ENCODE data around the gene SLIT3. TPM values are rescaled to one million over a fixed set of nuclear protein-coding genes. Genes with fewer than 3 reads are reported as not detected.

SLIT3 gene
- total RNA-seq, 1 donor from 2014 or later = 0.22 TPM

- Mint-ChIP-seq H3K4me1 (no peaks in the 10 kb centered on the region), H3K4me3 (no peak overlapping the region), H3K9me3 (peaks cover 2% of the 10 kb centered on the region), H3K27me3 (ENCODE audit: insufficient read depth, low read depth) (peaks cover 5% of the 10 kb centered on the region), H3K27ac (no peak overlapping the region), H3K36me3 (peaks cover 1% of the 10 kb centered on the region)
- no peaks in the 10 kb centered on the region for H4K20me1 ChIP-seq (ENCODE audit: low read depth)
- no peak overlapping the region for H3K9ac ChIP-seq
- H3K36me3 ChIP-seq = no peaks in the 10 kb centered on the region
- no peak for DNase-seq (ENCODE audit: low spot score)
- no peaks in the 10 kb centered on the region for H3K79me2 ChIP-seq (ENCODE audit: low read depth)
- peaks cover 23% of the 10 kb centered on the region for H3K27me3 ChIP-seq
- H3K9me3 ChIP-seq (ENCODE audit: low read depth) = no peaks in the 10 kb centered on the region
- H3K4me2 ChIP-seq = no peak overlapping the region
- H3K4me1 ChIP-seq = no peaks in the 10 kb centered on the region
- TF ChIP-seq CTCF (IDR thresholded peaks at IDR 0.05) (no peak), EZH2 (IDR thresholded peaks at IDR 0.05) (no peak), EZH2phosphoT487 (IDR thresholded peaks at IDR 0.05) (no peak)
- no peaks in the 10 kb centered on the region for H3F3A ChIP-seq (ENCODE audit: low read depth)
- H3K27ac ChIP-seq = no peak overlapping the region
- H3K4me3 ChIP-seq = no peak overlapping the region
- no peak overlapping the region for H2AFZ ChIP-seq (replicated peaks)
These were observed 606.6 kb downstream of the SLIT3 start for GRCh38 chr5:168694289-168694688.

DNA sequence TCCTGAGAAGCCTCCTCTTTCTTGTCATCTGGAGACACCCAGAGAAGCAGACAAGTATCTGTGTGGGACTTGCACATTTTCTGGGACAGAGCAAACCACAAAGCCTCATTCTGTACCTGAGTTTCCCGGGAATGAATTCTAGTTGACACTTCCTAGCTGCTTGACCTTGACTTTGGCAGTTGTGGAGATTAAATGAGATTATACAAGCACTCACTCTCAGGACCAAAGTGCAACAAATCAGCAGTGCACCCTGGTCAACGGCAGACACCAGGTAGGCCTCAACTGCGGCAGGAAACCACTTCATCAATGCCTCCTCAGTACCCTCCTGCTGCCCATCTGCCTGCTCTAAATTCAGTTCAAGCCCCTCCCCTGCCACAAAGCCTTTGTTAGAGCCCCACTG is 607.1 kb downstream of the SLIT3 start:
- Histone ChIP-seq H3K27me3 (peaks cover 23% of the 10 kb centered on the region), H3K9ac (no peak overlapping the region), H3K36me3 (no peaks in the 10 kb centered on the region), H3K27ac (no peak overlapping the region), H3F3A (ENCODE audit: low read depth) (no peaks in the 10 kb centered on the region), H4K20me1 (ENCODE audit: low read depth) (no peaks in the 10 kb centered on the region), H3K9me3 (ENCODE audit: low read depth) (no peaks in the 10 kb centered on the region), H3K79me2 (ENCODE audit: low read depth) (no peaks in the 10 kb centered on the region), H3K4me1 (no peaks in the 10 kb centered on the region), H3K4me3 (no peak overlapping the region), H2AFZ (replicated peaks) (no peak overlapping the region), H3K4me2 (no peak overlapping the region)
- Mint-ChIP-seq H3K27me3 (ENCODE audit: insufficient read depth, low read depth) (peaks cover 5% of the 10 kb centered on the region), H3K27ac (no peak overlapping the region), H3K9me3 (peaks cover 2% of the 10 kb centered on the region), H3K4me1 (no peaks in the 10 kb centered on the region), H3K4me3 (no peak overlapping the region), H3K36me3 (peaks cover 1% of the 10 kb centered on the region)
- no peak for DNase-seq (ENCODE audit: low spot score)
- TF ChIP-seq EZH2 (IDR thresholded peaks at IDR 0.05) (no peak), EZH2phosphoT487 (IDR thresholded peaks at IDR 0.05) (no peak), CTCF (IDR thresholded peaks at IDR 0.05) (no peak)

- H3K9ac ChIP-seq = no peak overlapping the region
- no peaks in the 10 kb centered on the region for H4K20me1 ChIP-seq (ENCODE audit: low read depth)
- Mint-ChIP-seq H3K4me1 (no peaks in the 10 kb centered on the region), H3K9me3 (peaks cover 2% of the 10 kb centered on the region), H3K27ac (no peak overlapping the region), H3K36me3 (peaks cover 1% of the 10 kb centered on the region), H3K4me3 (no peak overlapping the region), H3K27me3 (ENCODE audit: insufficient read depth, low read depth) (peaks cover 5% of the 10 kb centered on the region)
- H3F3A ChIP-seq (ENCODE audit: low read depth) = no peaks in the 10 kb centered on the region
- no peak overlapping the region for H2AFZ ChIP-seq (replicated peaks)
- TF ChIP-seq CTCF (IDR thresholded peaks at IDR 0.05) = no peak
- no peak for DNase-seq (ENCODE audit: low spot score)
- peaks cover 23% of the 10 kb centered on the region for H3K27me3 ChIP-seq
- no peak overlapping the region for H3K4me3 ChIP-seq
- no peak overlapping the region for H3K4me2 ChIP-seq
- H3K27ac ChIP-seq = no peak overlapping the region
- no peaks in the 10 kb centered on the region for H3K4me1 ChIP-seq
- H3K36me3 ChIP-seq = no peaks in the 10 kb centered on the region
- H3K9me3 ChIP-seq (ENCODE audit: low read depth) = no peaks in the 10 kb centered on the region
- H3K79me2 ChIP-seq (ENCODE audit: low read depth) = no peaks in the 10 kb centered on the region
These were observed 607.6 kb downstream of the SLIT3 start for GRCh38 chr5:168693297-168693696.

DNA sequence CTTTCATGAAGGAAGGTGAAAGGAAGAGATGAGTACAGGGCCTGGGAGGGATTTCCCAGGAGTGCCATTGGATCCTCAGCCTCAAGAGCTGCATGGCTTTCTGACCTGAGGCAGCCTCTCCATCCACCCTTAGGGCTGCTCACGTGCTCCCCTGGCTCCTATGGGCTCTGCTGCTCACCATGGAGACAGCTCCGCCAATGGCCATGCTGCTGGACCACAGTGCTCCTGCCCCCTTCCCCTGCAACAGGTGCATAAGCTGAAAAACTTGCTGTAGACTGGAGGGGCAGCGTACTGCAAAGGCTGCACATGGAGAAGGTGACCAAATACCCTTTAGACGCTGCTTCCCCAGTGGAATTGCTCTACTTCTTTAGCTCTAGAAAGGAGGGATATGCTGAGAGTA is 609.0 kb downstream of the SLIT3 start:
- Histone ChIP-seq H3K4me1 (no peaks in the 10 kb centered on the region), H3K27ac (no peak overlapping the region), H3K4me3 (no peak overlapping the region), H3K27me3 (peaks cover 23% of the 10 kb centered on the region), H3F3A (ENCODE audit: low read depth) (no peaks in the 10 kb centered on the region), H3K9ac (no peak overlapping the region), H4K20me1 (ENCODE audit: low read depth) (no peaks in the 10 kb centered on the region), H2AFZ (replicated peaks) (no peak overlapping the region), H3K4me2 (no peak overlapping the region), H3K9me3 (ENCODE audit: low read depth) (no peaks in the 10 kb centered on the region), H3K79me2 (ENCODE audit: low read depth) (no peaks in the 10 kb centered on the region), H3K36me3 (no peaks in the 10 kb centered on the region)
- no peak overlapping the region for H3K27ac Mint-ChIP-seq
- no peaks in the 10 kb centered on the region for H3K4me1 Mint-ChIP-seq
- peaks cover 5% of the 10 kb centered on the region for H3K27me3 Mint-ChIP-seq (ENCODE audit: insufficient read depth, low read depth)
- no peaks in the 10 kb centered on the region for H3K36me3 Mint-ChIP-seq
- H3K4me3 Mint-ChIP-seq = no peak overlapping the region
- TF ChIP-seq EZH2phosphoT487 (IDR thresholded peaks at IDR 0.05) = no peak
- no peak for TF ChIP-seq EZH2 (IDR thresholded peaks at IDR 0.05)
- no peak for TF ChIP-seq CTCF (IDR thresholded peaks at IDR 0.05)
- H3K9me3 Mint-ChIP-seq = no peaks in the 10 kb centered on the region
- DNase-seq (ENCODE audit: low spot score) = peak; percentile 11
